ENCODE results near the gene ZC3H12D. TPM values are rescaled to one million over a fixed set of nuclear protein-coding genes. Genes with fewer than 3 reads are reported as not detected.

ZC3H12D gene
- total RNA-seq, 6 experiments from 2014 or later = 0.05 to 0.16 (median 0.10) TPM; not detected in 2

GRCh38 chr6:149482545-149483333 is 2.1 kb downstream of the ZC3H12D start:
- no peaks in the 10 kb centered on the region for H3K36me3 Mint-ChIP-seq (ENCODE audit: low read depth)
- H3K9me3 Mint-ChIP-seq = no peaks in the 10 kb centered on the region
- H3K4me1 Mint-ChIP-seq (ENCODE audit: low read depth) = peaks cover 11% of the 10 kb centered on the region
- H3K27ac Mint-ChIP-seq = no peak overlapping the region
- H3K27me3 Mint-ChIP-seq (ENCODE audit: insufficient read depth) = peaks cover 8% of the 10 kb centered on the region
- no peak for DNase-seq
- no peak for TF ChIP-seq CTCF (IDR thresholded peaks at IDR 0.05)
- H3K4me3 Mint-ChIP-seq = no peak overlapping the region

- TF ChIP-seq CTCF (IDR thresholded peaks at IDR 0.05) = no peak
- DNase-seq = no peak
- Mint-ChIP-seq H3K4me1 (ENCODE audit: low read depth) (peaks cover 11% of the 10 kb centered on the region), H3K9me3 (no peaks in the 10 kb centered on the region), H3K36me3 (ENCODE audit: low read depth) (no peaks in the 10 kb centered on the region), H3K27ac (no peak overlapping the region), H3K27me3 (ENCODE audit: insufficient read depth) (peaks cover 9% of the 10 kb centered on the region), H3K4me3 (no peak overlapping the region)
These were observed 4.1 kb downstream of the ZC3H12D start for GRCh38 chr6:149480502-149481280.

GRCh38 chr6:149478631-149479314 is 6.0 kb downstream of the ZC3H12D start:
- no peak overlapping the region for H3K4me3 Mint-ChIP-seq
- no peak for DNase-seq
- no peak for TF ChIP-seq CTCF (IDR thresholded peaks at IDR 0.05)
- no peaks in the 10 kb centered on the region for H3K4me1 Mint-ChIP-seq (ENCODE audit: low read depth)
- no peaks in the 10 kb centered on the region for H3K9me3 Mint-ChIP-seq
- H3K27ac Mint-ChIP-seq = no peak overlapping the region
- peaks cover 17% of the 10 kb centered on the region for H3K27me3 Mint-ChIP-seq (ENCODE audit: insufficient read depth)
- H3K36me3 Mint-ChIP-seq (ENCODE audit: low read depth) = no peaks in the 10 kb centered on the region

GRCh38 chr6:149477544-149477943 is 7.3 kb downstream of the ZC3H12D start:
- Mint-ChIP-seq H3K9me3 (no peaks in the 10 kb centered on the region), H3K36me3 (ENCODE audit: low read depth) (no peaks in the 10 kb centered on the region), H3K27ac (no peak overlapping the region), H3K4me3 (no peak overlapping the region), H3K27me3 (ENCODE audit: insufficient read depth) (peaks cover 20% of the 10 kb centered on the region), H3K4me1 (ENCODE audit: low read depth) (no peaks in the 10 kb centered on the region)
- no peak for DNase-seq
- TF ChIP-seq CTCF (IDR thresholded peaks at IDR 0.05) = no peak

DNA sequence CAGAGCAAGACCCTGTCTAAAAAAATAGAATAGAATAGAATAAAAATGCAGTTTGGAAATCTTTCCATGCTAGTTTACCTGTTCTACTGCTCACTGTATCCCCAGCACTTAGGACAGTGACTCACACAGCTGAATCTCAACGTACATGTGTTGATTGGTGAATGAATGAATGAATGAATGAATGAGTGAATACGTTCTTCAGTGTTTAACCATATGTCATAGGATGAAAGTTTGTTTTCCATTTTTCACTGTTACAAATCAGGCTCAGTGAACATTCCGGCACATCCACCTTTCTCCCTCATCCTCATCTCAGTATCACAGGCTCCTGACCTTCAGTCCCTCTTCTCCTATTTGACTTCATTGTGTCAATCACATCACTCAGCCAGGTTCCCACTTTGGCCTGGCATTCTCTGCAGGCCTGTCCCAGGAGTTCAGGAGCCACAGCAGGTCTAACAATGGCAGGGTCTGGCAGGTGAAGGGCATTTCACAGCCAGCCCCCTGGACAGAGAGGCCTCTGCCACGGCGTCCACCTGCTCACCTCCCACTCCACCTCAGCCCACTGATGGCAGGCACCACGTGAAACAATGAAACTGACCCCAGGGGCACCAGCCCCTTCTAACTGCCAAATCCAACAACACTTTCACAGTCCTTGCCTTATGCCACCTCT is 7.9 kb downstream of the ZC3H12D start:
- H3K27ac Mint-ChIP-seq = no peak overlapping the region
- DNase-seq = no peak
- no peaks in the 10 kb centered on the region for H3K9me3 Mint-ChIP-seq
- H3K4me3 Mint-ChIP-seq = no peak overlapping the region
- no peak for TF ChIP-seq CTCF (IDR thresholded peaks at IDR 0.05)
- H3K27me3 Mint-ChIP-seq (ENCODE audit: insufficient read depth) = peaks cover 22% of the 10 kb centered on the region
- no peaks in the 10 kb centered on the region for H3K4me1 Mint-ChIP-seq (ENCODE audit: low read depth)
- H3K36me3 Mint-ChIP-seq (ENCODE audit: low read depth) = no peaks in the 10 kb centered on the region
